IPS-NIHi7 (cell line): ENCODE data around the gene RRAS.

Experiments used
- DNase-seq: peaks from one replicate; pipeline ENCODE4 v3.0.0; 2012; ENCODE audit warnings: mixed read lengths; ENCODE audit errors: extremely low spot score

Gene RRAS

GRCh38 chr19:49640113-49640898 is at the start of gene RRAS:
Gene RRAS, minus strand, starts transcription at chr19:49640143. Its CDS starts 45 bp downstream, at chr19:49640098.
- peak; percentile 96 for DNase-seq

DNA sequence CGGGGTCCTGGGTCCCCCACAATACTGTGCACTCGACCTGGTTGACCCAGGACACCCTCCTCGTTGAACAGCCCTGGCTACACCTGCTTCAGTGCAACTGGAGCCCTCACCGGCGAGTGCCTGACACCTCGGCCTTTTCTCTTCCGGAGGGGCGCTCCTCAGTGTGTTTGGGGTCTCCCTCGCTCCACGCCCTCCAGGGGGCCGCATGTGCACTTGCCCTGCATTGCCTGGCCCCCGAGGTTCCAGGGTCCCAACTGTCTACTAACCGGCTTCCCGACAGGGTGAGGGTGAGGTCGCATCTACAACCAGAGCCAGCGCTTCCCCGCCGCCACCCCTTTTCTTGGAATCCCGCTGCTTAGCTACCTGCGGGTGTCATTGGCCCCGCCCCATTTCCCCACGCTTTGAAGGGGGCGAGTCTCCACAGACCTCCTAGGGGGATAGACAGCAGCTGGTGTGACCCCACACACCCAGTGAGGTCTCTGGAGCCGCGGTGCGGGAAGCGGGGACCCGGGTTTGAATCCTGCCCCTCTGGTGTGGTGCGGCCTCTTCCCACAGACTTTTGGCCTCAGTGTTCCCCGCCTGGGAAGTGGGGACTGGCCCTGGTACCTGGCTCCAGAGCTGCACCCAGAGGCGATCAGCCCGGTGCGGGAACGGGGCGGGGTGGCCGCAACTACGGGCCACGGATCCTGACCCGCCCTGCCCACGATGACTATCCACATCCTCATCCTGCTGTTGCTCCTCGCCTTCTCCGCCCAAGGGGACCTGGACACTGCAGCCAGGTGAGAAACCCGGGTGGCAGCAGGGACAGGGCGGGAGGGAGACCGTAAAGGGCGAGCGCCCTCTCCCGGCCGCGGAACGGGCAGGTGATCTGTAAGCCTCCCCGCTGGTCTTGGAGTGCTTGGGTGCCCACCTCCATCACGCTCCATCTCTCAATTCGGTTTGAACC is 49.5 kb upstream of the RRAS start, which contains the start of gene ADM5:
ADM5 (plus strand) TSS at position 462 of the 946 bp plus-strand sequence; CDS start at position 706, 244 bp downstream.
- DNase-seq, result peak; percentile 64

DNA sequence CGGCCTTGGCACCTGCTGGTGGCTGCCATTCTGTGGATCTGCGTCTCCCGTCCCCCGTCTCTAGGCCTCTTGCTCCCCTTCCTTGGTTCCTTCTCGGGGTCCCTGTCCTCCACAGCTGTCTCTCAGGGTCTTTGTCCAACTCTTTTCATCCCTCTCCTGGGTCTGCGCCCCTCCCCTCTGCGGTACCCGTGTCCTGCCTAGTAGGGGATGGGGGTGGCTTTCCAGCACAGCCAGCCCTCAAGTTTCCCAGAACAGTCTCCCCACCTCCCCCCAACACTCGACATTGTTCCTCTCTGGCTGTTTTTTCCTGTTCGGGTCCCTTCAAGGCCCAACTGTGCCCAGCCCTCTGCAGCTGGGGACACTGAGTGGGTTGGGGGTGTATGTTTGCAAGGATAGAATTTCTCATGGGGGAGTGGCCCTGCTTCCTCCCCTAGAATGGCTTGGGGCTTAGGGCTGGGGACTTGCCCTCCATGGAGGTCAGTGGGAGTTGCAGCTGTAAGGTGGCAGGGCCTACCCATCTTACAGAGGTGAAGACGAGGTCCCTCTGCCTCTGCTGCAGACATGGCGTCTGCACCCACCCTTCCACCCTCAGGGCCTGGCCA is 48.7 kb upstream of the RRAS start:
- DNase-seq, result no peak

DNA sequence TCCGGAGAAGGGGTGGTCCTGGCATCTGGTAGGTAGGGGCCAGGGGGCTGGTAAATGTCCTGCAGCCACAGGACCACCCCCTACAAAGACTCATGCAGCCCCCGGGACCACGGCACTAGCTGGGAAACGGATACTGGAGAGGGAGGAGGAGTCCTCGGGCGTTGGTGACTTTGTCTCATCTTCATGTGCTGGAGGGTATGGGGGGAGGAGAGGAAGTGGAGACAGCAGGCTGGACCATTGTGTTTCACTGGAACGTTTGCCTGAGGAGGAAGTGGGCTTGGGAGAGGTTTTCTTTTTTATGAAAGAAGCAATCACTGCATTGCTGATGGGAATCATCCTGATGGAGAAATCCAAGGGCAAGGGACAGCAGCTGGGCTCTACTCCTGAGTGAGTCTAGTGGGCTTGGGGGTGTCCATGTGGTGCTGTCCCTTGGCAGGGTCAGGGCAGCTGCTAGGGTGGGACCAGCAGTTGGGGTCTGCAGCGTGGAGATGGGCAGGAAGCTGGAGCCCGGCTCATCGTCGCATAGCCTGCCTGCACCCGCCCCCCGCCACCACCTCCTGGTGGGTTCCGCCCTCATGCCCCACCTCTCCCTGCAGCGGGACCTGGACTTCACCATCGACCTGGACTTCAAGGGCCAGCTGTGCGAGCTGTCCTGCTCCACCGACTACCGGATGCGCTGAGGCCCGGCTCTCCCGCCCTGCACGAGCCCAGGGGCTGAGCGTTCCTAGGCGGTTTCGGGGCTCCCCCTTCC is 47.8 kb upstream of the RRAS start:
- DNase-seq, result no peak

DNA sequence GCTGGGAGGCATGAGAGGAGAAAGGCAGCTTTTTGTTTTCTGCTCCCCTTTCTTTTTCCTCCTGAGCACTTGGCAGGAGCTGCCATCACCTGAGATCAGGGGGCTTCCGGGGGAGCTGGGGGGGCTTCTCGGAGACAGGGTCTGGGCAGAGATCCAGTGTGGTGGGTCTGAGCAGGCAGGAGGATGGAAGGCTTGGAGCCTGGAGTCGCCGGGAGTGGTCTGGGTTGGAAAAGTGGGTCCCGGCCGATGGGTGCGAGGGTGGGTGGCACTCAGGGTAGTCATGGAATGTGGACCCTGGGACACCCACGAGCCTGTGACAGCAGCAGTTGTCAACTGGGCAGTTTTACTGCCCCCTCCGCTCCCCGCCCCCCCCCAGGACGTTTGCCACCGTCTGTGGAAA is 47.2 kb upstream of the RRAS start:
- DNase-seq, result no peak

DNA sequence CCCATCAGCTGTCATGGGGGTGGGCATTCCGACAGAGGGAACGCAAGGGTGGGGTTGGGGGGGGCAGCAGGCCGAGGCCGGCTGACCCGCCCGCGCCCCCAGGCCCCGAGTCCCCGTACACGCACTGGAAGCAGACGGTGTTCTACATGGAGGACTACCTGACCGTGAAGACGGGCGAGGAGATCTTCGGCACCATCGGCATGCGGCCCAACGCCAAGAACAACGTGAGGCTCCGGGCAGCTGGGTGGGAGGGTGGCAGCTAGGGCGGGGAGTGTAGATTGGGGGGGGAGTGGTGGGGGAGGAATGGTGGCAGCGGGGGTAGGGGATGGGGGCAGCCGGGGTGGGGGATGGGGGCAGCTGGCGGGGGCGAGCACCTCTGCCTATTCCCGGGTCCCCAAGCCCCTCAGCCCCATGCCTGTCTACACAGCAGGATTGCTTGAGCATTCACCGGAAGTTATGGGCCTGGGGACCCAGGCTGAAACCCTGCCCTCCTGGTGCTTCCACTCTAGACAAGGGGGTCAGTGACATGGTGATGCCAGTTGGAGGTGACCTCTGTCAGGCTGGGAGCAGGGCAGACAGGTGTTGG is 46.7 kb upstream of the RRAS start:
- no peak for DNase-seq

DNA sequence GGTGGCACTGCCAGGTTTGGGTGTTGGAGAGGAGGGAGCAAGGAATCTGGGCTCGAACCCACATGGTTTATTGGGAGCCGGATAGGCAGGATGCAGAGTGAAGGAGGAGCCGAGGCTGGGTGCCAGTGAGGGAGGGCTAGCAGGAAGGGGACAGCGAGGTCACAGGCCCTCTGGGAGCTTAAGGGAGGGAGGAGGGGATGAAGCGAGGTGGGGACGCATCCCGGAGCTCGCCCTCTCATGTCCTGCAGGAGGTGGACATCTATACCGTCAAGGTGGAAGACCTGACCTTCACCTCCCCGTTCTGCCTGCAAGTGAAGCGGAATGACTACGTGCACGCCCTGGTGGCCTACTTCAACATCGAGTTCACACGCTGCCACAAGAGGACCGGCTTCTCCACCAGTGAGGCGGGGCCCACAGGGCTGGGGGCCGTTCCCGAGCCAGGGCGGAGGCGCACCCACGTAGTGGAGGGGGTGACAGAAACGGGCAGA is 45.9 kb upstream of the RRAS start:
- DNase-seq, result no peak

DNA sequence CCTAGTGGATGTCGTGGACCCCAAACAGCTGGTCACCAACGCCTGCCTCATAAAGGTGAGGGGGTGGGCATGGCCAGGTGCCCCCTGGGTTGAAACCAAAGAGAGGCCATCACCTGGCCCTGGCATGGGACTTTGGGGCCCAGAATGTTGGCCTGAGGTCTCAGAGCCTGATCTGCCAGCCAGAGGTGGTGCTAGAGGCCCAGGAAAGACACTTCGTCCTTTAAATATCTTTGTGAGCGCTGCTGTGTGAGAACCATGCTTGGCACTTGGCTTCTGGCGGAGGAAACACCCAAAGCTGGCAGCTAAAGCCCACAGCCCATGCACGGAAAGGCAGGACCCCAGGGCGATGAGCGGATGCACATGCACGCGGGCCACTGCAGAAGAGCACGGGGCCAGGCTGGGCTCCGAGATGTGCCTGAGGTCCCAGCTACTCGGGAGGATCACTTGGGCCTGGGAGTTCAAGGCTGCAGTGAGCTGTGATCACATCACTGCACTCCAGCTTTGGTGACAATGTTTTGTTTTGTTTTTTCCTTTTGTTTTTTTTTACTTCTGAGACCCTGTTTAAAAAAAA is 45.1 kb upstream of the RRAS start:
- no peak for DNase-seq

GRCh38 chr19:49684251-49684982 is 44.5 kb upstream of the RRAS start:
- no peak for DNase-seq

DNA sequence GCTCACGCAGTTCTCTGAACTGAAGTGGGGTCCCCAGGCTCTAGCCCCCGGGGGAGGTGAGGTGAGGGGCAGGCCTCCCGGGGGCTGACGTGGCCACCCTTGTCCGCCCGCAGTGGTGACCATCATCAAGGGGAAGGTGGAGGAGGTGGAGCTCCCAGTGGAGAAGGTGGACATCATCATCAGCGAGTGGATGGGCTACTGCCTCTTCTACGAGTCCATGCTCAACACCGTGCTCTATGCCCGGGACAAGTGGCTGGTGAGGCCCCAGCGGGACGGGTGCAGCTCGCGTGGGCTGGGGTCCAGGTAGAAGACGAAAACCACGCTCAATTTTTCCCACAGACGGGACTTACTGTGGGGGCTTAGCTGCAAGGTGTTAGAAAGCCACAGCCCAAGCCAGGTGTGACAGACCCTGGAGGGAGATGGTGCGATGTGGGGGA is 43.9 kb upstream of the RRAS start:
- no peak for DNase-seq

GRCh38 chr19:49682274-49682673 is 42.3 kb upstream of the RRAS start:
- no peak for DNase-seq

DNA sequence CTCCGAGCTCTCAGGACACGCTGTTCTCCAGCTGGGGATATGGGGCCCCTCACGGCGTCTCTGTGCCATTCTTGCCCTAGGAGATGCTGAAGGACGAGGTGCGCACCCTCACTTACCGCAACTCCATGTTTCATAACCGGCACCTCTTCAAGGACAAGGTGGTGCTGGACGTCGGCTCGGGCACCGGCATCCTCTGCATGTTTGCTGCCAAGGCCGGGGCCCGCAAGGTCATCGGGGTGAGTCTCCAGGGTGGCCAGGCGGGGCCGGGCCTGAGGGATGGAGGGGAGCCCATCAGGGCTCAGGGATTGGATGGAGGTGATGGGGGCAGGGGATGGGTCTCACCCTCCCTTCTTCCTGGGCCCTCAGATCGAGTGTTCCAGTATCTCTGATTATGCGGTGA is 41.9 kb upstream of the RRAS start:
- no peak for DNase-seq

- peak; percentile 95 for DNase-seq
These were observed 40.7 kb upstream of the RRAS start for GRCh38 chr19:49680421-49681351.

GRCh38 chr19:49679771-49680413 is 39.9 kb upstream of the RRAS start:
- peak; percentile 8 for DNase-seq

GRCh38 chr19:49678985-49679770 is 39.2 kb upstream of the RRAS start:
- peak; percentile 7 for DNase-seq

- peak; percentile 62 for DNase-seq
These were observed 38.1 kb upstream of the RRAS start for GRCh38 chr19:49677901-49678674.
